HUES6 (cell line): Measurements from ENCODE around the gene GPR25.
"Not testable (repeated sequence)": the region's sequence is repeated elsewhere in the genome, so short reads cannot be mapped to it uniquely, and the experiment has no call there.

Experiments
- H3K27ac ChIP-seq: 2 replicates; pipeline ENCODE4 v1.7.0; 2013; ENCODE audit warnings: low read depth, mild to moderate bottlenecking, low read length, inconsistent platforms
- H3K27me3 ChIP-seq: 2 replicates; pipeline ENCODE4 v1.6.1; 2013; ENCODE audit warnings: low read length; ENCODE audit not compliant: control insufficient read depth, insufficient read depth
- H3K36me3 ChIP-seq: 2 replicates; pipeline ENCODE4 v1.6.1; 2013; ENCODE audit warnings: low read length; ENCODE audit not compliant: control insufficient read depth, insufficient read depth
- H3K4me1 ChIP-seq: 2 replicates; pipeline ENCODE4 v1.6.1; 2013; ENCODE audit warnings: low read length; ENCODE audit not compliant: control insufficient read depth, insufficient read depth
- H3K4me3 ChIP-seq: 2 replicates; pipeline ENCODE4 v1.5.1; 2013; ENCODE audit warnings: low read depth, low read length
- H3K9ac ChIP-seq: one replicate; pipeline ENCODE4 v1.6.1; 2013; ENCODE audit warnings: mild to moderate bottlenecking, low read length
- H3K9me3 ChIP-seq: 2 replicates; pipeline ENCODE4 v1.6.1; 2013; ENCODE audit warnings: low read depth, low read length; ENCODE audit not compliant: control insufficient read depth, insufficient read depth

Gene GPR25

DNA sequence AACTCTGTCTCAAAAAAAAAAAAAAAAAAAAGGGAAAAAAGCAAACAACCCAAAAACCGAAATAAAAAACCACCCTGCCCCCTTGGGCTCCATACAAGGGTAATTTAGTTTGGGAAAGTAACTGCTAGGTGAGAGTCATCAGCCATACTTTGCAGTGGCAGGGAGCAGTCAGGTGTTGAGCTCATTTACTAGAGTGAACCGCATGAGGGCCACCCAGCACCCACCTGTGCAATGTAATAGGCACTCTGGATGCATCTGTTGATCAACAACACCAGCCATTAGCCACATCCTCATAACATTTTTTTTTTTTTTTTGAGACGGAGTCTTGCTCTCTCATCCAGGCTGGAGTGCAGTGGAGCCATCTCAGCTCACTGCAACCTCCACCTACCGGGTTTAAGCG lies 31.0 kb downstream of the GPR25 start:
- Histone ChIP-seq H3K36me3 (peaks cover 65% of the 10 kb centered on the region), H3K27me3 (no peaks in the 10 kb centered on the region), H3K4me1 (no peaks in the 10 kb centered on the region), H3K9ac (no peak overlapping the region), H3K27ac (no peak overlapping the region), H3K9me3 (no peaks in the 10 kb centered on the region), H3K4me3 (no peak overlapping the region)

- no peaks in the 10 kb centered on the region for H3K9me3 ChIP-seq
- no peak overlapping the region for H3K27ac ChIP-seq
- H3K9ac ChIP-seq: no peak overlapping the region
- no peak overlapping the region for H3K4me3 ChIP-seq
- peaks cover 65% of the 10 kb centered on the region for H3K36me3 ChIP-seq
- H3K27me3 ChIP-seq: no peaks in the 10 kb centered on the region
- no peaks in the 10 kb centered on the region for H3K4me1 ChIP-seq
Measured at GRCh38 chr1:200904772-200905171, 32.0 kb downstream of the GPR25 start.

- Histone ChIP-seq H3K36me3 (peaks cover 65% of the 10 kb centered on the region), H3K4me3 (no peak overlapping the region), H3K9me3 (no peaks in the 10 kb centered on the region), H3K4me1 (no peaks in the 10 kb centered on the region), H3K9ac (no peak overlapping the region), H3K27ac (no peak overlapping the region), H3K27me3 (no peaks in the 10 kb centered on the region)
Measured at GRCh38 chr1:200905411-200906052, 32.8 kb downstream of the GPR25 start.

DNA sequence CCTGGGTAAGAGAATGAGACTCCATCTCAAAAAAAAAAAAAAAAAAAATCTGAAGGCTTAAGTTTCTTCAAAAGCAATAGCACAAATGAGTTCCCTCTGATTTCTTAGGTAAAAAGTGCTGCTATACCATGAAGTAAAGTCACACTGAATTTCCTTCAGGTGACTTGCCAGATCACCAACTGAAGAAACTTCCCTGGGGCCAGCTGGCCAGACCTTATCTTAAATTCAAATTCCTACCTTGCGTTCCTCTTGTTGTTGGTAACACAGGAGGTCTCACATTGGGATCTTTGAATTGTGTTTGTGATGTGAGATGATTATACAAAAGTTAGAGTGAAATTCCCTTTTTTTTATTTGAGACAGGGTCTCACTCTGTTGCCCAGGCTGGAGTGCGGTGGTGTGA lies 33.7 kb downstream of the GPR25 start:
- Histone ChIP-seq H3K4me1 (no peaks in the 10 kb centered on the region), H3K27me3 (no peaks in the 10 kb centered on the region), H3K9ac (no peak overlapping the region), H3K36me3 (peaks cover 65% of the 10 kb centered on the region), H3K27ac (no peak overlapping the region), H3K9me3 (no peaks in the 10 kb centered on the region), H3K4me3 (no peak overlapping the region)

- H3K27me3 ChIP-seq: no peaks in the 10 kb centered on the region
- H3K36me3 ChIP-seq: peaks cover 60% of the 10 kb centered on the region
- H3K4me1 ChIP-seq: no peaks in the 10 kb centered on the region
- no peak overlapping the region for H3K27ac ChIP-seq
- no peak overlapping the region for H3K9ac ChIP-seq
- no peaks in the 10 kb centered on the region for H3K9me3 ChIP-seq
- no peak overlapping the region for H3K4me3 ChIP-seq
Measured at GRCh38 chr1:200907611-200908097, 34.9 kb downstream of the GPR25 start.

- Histone ChIP-seq H3K9me3 (no peaks in the 10 kb centered on the region), H3K27ac (no peak overlapping the region), H3K4me1 (no peaks in the 10 kb centered on the region), H3K4me3 (no peak overlapping the region), H3K27me3 (no peaks in the 10 kb centered on the region), H3K36me3 (peaks cover 62% of the 10 kb centered on the region), H3K9ac (no peak overlapping the region)
Measured at GRCh38 chr1:200908191-200908868, 35.5 kb downstream of the GPR25 start.

DNA sequence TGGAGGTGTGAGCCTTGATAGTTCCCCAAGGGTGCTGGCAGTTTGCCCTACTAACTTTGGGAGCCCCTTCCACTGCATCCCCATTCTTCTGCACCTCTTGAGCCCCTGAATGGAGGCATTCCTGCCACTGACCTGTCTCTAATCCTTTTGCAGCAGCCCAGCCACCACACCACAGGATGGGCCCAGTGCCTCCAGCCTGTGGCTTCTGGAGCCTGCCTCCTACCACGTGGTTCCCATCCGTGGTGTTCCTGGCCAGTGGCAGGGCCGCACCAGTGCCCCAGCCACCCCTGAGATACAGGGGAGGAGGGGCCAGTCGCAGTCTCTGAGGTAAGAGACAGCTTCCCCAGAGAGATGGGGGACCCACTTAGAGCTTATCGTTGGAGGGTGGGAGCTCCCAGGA lies 36.3 kb downstream of the GPR25 start:
- no peaks in the 10 kb centered on the region for H3K4me1 ChIP-seq
- H3K27ac ChIP-seq: no peak overlapping the region
- H3K4me3 ChIP-seq: no peak overlapping the region
- H3K9ac ChIP-seq: no peak overlapping the region
- H3K36me3 ChIP-seq: peaks cover 62% of the 10 kb centered on the region
- H3K9me3 ChIP-seq: no peaks in the 10 kb centered on the region
- no peaks in the 10 kb centered on the region for H3K27me3 ChIP-seq

DNA sequence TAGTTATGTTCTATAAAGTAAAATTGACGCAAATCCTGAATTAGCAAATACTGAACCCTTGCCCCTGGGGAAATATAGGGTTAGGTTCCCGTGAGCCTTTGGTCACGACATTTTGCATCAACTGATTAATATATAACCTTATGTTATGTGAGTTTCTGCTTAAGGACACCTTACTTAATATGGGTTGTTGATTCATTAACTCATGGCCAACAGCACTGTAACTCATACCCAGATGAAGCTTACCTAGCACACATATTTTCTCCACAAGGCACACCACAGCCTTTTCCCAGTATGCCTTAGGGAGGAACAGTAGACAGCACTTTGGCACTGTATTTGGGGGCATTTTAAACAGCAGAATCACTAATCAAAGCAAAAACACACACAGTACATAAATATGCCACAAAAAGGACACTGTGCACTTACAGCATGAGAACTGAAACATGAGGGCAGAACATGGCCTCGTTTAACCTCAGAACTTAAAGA lies 37.0 kb downstream of the GPR25 start:
- Histone ChIP-seq H3K4me1 (no peaks in the 10 kb centered on the region), H3K4me3 (no peak overlapping the region), H3K27ac (no peak overlapping the region), H3K9ac (no peak overlapping the region), H3K36me3 (peaks cover 59% of the 10 kb centered on the region), H3K27me3 (no peaks in the 10 kb centered on the region), H3K9me3 (no peaks in the 10 kb centered on the region)

GRCh38 chr1:200911361-200911760 lies 38.6 kb downstream of the GPR25 start:
- no peaks in the 10 kb centered on the region for H3K4me1 ChIP-seq
- no peaks in the 10 kb centered on the region for H3K27me3 ChIP-seq
- no peaks in the 10 kb centered on the region for H3K9me3 ChIP-seq
- peaks cover 55% of the 10 kb centered on the region for H3K36me3 ChIP-seq
- no peak overlapping the region for H3K4me3 ChIP-seq
- H3K9ac ChIP-seq: no peak overlapping the region
- no peak overlapping the region for H3K27ac ChIP-seq

DNA sequence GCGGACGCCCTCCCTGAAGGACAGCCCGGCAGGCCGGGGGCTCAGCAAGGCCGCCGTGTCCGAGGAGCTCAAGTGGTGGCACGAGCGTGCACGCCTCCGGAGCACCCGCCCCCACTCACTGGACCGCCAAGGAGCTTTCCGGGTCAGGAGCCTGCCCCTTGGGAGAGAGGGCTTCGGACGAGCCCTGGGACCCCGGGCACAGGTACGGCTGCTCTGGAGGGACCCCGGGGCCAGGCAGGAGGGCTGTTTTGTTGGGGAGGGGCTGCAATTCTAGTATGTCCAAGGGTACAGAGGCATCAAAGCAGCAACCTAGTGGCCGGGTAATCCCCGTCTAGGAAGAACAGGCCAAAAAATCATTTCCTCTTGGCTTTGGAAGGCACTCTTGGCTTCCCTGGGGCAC lies 39.2 kb downstream of the GPR25 start:
- not testable (repeated sequence) for H3K27ac ChIP-seq, H3K4me1 ChIP-seq, H3K9me3 ChIP-seq, H3K27me3 ChIP-seq, H3K4me3 ChIP-seq, H3K9ac ChIP-seq
- H3K36me3 ChIP-seq: peaks cover 55% of the 10 kb centered on the region

DNA sequence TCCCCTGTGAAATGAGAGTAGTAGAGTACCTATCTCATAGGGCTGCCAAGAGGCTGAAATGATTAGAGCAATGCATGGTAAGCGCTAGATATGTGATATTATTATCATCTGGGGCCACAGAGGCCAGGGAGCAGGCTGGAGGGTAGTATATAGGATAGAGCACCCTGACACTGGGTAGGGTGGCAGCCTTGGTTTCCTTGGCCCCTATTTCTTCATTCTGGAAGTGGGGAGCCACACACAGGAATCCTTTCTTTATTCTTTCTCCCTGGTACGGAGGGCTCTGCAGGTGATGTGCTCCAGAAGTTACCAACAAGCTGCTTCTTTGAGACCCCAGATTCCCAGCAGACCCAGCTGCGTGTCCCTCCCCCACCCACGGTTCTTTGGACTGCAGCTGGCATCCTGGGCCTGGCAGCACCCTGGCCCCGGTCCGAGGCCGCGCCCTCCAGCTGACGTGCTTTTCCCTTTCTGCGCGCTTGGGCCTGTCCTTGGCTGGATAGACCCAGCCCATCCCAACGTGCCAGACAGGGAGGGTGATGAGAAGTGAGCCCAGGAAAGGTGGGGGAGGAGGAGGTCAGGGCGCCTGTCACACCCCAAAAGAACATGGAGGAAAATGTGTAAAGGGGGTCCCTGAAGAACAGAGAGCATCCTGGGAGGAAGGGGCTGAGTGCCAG lies 40.1 kb downstream of the GPR25 start:
- Histone ChIP-seq H3K36me3 (peaks cover 49% of the 10 kb centered on the region), H3K4me1 (no peaks in the 10 kb centered on the region), H3K27me3 (no peaks in the 10 kb centered on the region), H3K27ac (no peak overlapping the region), H3K9ac (no peak overlapping the region), H3K9me3 (no peaks in the 10 kb centered on the region), H3K4me3 (no peak overlapping the region)
